Esophagus squamous epithelium (tissue), 5 donors: ENCODE measurements around the gene KIAA0513. TPM values are rescaled to one million over a fixed set of nuclear protein-coding genes. Genes with fewer than 3 reads are reported as not detected.

Experiments used
- DNase-seq: peaks from one replicate; lab custom pipeline; 2025; lab: John Stamatoyannopoulos, UW
- H3K27ac ChIP-seq, 4 donors: fragments of 200-600 bp; sonication (generic); one replicate each; pipeline ENCODE4 v1.5.1; 2016 to 2019; ENCODE audit warnings: mild to moderate bottlenecking in 1 of 4
- H3K27me3 ChIP-seq, 4 donors: fragments of 200-600 bp; sonication (generic); 1 replicate in 3 of 4; 2 replicates in 1 of 4; pipeline versions ENCODE4 v1.5.1 to v1.6.0; 2017 to 2021; ENCODE audit warnings: antibody characterized with exemption in 1 of 4
- H3K36me3 ChIP-seq, 3 donors: fragments of 200-600 bp; sonication (generic); one replicate each; pipeline ENCODE4 v1.5.1; 2016 to 2019
- H3K4me1 ChIP-seq, 3 donors: fragments of 200-600 bp; sonication (generic); one replicate each; pipeline ENCODE4 v1.5.1; 2017 to 2019
- H3K4me3 ChIP-seq, 4 donors: fragments of 200-600 bp; sonication (generic); 1 replicate in 3 of 4; 2 replicates in 1 of 4; pipeline ENCODE4 v1.5.1; 2016 to 2019; ENCODE audit warnings: mild to moderate bottlenecking in 2 of 4, moderate library complexity in 1 of 4
- H3K9me3 ChIP-seq, 3 donors: fragments of 200-600 bp; sonication (generic); one replicate each; pipeline ENCODE4 v1.5.1; 2016 to 2019
- CTCF ChIP-seq, 6 experiments: fragments of 450-650 bp in 4 of 6; fragments of 200-600 bp in 2 of 6; sonication (generic) in 2 of 6; IDR thresholded peaks; one replicate each; pipeline ENCODE4 v1.5.1; 2016 to 2019; ENCODE audit warnings: antibody characterized with exemption in 6 of 6, mild to moderate bottlenecking in 4 of 6, moderate library complexity in 4 of 6
- POLR2A ChIP-seq, 4 donors: fragments of 450-650 bp; IDR thresholded peaks; one replicate each; pipeline ENCODE4 v1.6.1; 2017; ENCODE audit warnings: antibody characterized with exemption in 4 of 4, mild to moderate bottlenecking in 4 of 4, moderate library complexity in 3 of 4
- WGBS, 2 donors: methylation state at CpG; one replicate each; pipeline ENCODE4 v1.1.5; 2018; 5-methylcytosine and 5-hydroxymethylcytosine counted together
- intact Hi-C: fragments of 100-400 bp; cut with DNase I; formaldehyde crosslinking; loops from one replicate; pipeline ENCODE4 v1.15.0; 2022
- total RNA-seq, 4 donors: library from RNA; depleted of rRNA; stranded (reverse); fragments of >200 nt; gene quantifications; one replicate each; pipeline ENCODE4 v1.1.0, GENCODE V29; 2016
- donor health status: DM: yes; HTN: yes; CAD: no.

KIAA0513 gene
- total RNA-seq, 4 donors from 2014 or later, result 9.0 to 11.4 (median 9.7) TPM

GRCh38 chr16:85090873-85091521 lies 63.4 kb downstream of the KIAA0513 start:
- H3K27me3 ChIP-seq, result peaks cover 0 to 26% (median 0%) of the 10 kb centered on the region in 4 donors
- H3K36me3 ChIP-seq, result peaks cover 0 to 34% (median 0%) of the 10 kb centered on the region in 3 donors
- 63 to 80% methylated on average over 5 of the region's 8 CpGs for WGBS, 2 donors
- H3K9me3 ChIP-seq, result no peaks in the 10 kb centered on the region
- TF ChIP-seq CTCF (IDR thresholded peaks at IDR 0.05) (no peak), POLR2A (IDR thresholded peaks at IDR 0.05) (no peak)
- peaks cover 7 to 34% (median 18%) of the 10 kb centered on the region in 3 donors for H3K4me1 ChIP-seq
- H3K4me3 ChIP-seq, result no peak overlapping the region
- intact Hi-C loops, result no loop called here
- no peak overlapping the region for H3K27ac ChIP-seq
- DNase-seq, result no peak

GRCh38 chr16:85091522-85091910 lies 63.9 kb downstream of the KIAA0513 start:
- Histone ChIP-seq H3K27me3 (peaks cover 0 to 31% (median 0%) of the 10 kb centered on the region in 4 donors), H3K27ac (no peak overlapping the region), H3K4me3 (no peak overlapping the region), H3K36me3 (peaks cover 0 to 34% (median 0%) of the 10 kb centered on the region in 3 donors), H3K4me1 (peaks cover 7 to 30% (median 16%) of the 10 kb centered on the region in 3 donors), H3K9me3 (no peaks in the 10 kb centered on the region)
- no peak for TF ChIP-seq CTCF (IDR thresholded peaks at IDR 0.05)
- TF ChIP-seq POLR2A (IDR thresholded peaks at IDR 0.05), result no peak
- intact Hi-C loops, result no loop called here
- 85 to 93% methylated on average over 5 to 7 of the region's 7 CpGs for WGBS, 2 donors
- no peak for DNase-seq

GRCh38 chr16:85092309-85092708 lies 64.7 kb downstream of the KIAA0513 start:
- no peak for DNase-seq
- no peak overlapping the region for H3K27ac ChIP-seq
- TF ChIP-seq CTCF (IDR thresholded peaks at IDR 0.05) (no peak), POLR2A (IDR thresholded peaks at IDR 0.05) (no peak)
- intact Hi-C loops, result no loop called here
- 59 to 81% methylated on average over 7 to 9 of the region's 9 CpGs for WGBS, 2 donors
- peaks cover 0 to 29% (median 0%) of the 10 kb centered on the region in 3 donors for H3K36me3 ChIP-seq
- H3K4me1 ChIP-seq, result peaks cover 7 to 24% (median 12%) of the 10 kb centered on the region in 3 donors
- H3K9me3 ChIP-seq, result no peaks in the 10 kb centered on the region
- H3K27me3 ChIP-seq, result peaks cover 0 to 39% (median 0%) of the 10 kb centered on the region in 4 donors
- no peak overlapping the region for H3K4me3 ChIP-seq

- Histone ChIP-seq H3K27me3 (peaks cover 0 to 45% (median 0%) of the 10 kb centered on the region in 4 donors), H3K36me3 (peaks cover 0 to 23% (median 0%) of the 10 kb centered on the region in 3 donors), H3K27ac (no peak overlapping the region), H3K4me1 (peaks cover 7 to 24% (median 12%) of the 10 kb centered on the region in 3 donors), H3K4me3 (no peak overlapping the region), H3K9me3 (no peaks in the 10 kb centered on the region)
- intact Hi-C loops, result no loop called here
- WGBS, 2 donors, result 93% methylated on average over 8 of the region's 18 CpGs; no CpG with 5 or more reads in 1 of the 2 donors
- DNase-seq, result no peak
- TF ChIP-seq POLR2A (IDR thresholded peaks at IDR 0.05), result no peak
- no peak for TF ChIP-seq CTCF (IDR thresholded peaks at IDR 0.05)
Observed at GRCh38 chr16:85092851-85093250, 65.3 kb downstream of the KIAA0513 start.

GRCh38 chr16:85093705-85094104 lies 66.1 kb downstream of the KIAA0513 start:
- Histone ChIP-seq H3K27me3 (peaks cover 0 to 52% (median 0%) of the 10 kb centered on the region in 4 donors), H3K27ac (no peak overlapping the region), H3K9me3 (no peaks in the 10 kb centered on the region), H3K4me3 (no peak overlapping the region), H3K36me3 (peaks cover 0 to 15% (median 0%) of the 10 kb centered on the region in 3 donors), H3K4me1 (peaks cover 7 to 23% (median 12%) of the 10 kb centered on the region in 3 donors)
- no peak for TF ChIP-seq CTCF (IDR thresholded peaks at IDR 0.05)
- TF ChIP-seq POLR2A (IDR thresholded peaks at IDR 0.05), result no peak
- intact Hi-C loops, result no loop called here
- 74 to 90% methylated on average over 8 to 11 of the region's 13 CpGs for WGBS, 2 donors
- no peak for DNase-seq
